HTR-8/SVneo (cell line): ENCODE measurements around the gene NINJ2.
"Not testable (repeated sequence)": the region's sequence is repeated elsewhere in the genome, so short reads cannot be mapped to it uniquely, and the experiment has no call there.

Experiments used
- DNase-seq: peaks from one replicate; pipeline ENCODE4 v3.0.0; 2011; ENCODE audit warnings: low spot score, mixed read lengths; ENCODE audit not compliant: insufficient read length
- FAIRE-seq: peaks from 2 replicates; lab custom pipeline; 2011; peaks lifted over from hg19 to GRCh38; lab: Jason Lieb, UNC

The NINJ2 gene

DNA sequence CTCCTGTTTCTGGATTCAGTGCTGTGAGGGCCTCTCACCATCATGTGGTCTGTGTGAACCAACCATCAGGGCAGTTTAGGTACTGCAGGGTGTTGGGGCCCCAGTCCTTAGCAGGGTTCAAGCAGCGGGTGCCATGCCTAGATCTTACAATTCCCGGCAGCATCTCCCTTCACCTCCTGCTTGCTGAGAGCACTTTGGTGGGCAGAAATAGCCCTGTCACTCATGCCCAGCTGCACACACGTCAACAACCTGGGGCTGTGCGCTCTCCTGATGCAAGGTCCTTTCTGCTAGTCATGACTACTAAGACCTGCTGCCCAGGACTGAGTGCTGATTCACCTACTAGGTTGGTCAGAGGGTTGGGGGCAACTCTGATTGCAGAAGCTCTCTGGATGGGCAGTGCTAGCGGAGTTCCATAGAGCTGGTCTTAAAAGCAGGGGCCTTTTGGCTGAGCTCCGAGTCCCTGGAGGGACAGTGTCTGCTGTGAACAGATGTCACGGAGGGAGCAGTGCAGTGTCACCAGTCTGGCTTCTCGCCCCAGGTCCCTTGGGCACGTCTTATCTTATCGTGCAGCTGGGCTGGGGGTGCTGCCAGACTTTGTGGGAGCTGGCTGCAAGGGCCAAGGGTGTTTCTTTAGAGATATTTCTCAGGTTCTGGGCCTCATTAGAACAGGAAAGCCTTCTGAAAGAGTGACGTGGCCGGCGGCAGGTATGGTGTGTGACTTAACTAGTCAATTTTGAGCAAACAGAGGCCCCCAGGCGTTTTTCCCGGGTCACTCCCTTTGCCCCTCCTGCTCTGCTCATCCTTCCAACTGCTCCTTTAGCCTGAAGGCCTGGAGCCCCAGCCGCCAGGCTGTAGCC is 71.8 kb downstream of the NINJ2 start:
- DNase-seq (no peak), FAIRE-seq (no peak)

DNA sequence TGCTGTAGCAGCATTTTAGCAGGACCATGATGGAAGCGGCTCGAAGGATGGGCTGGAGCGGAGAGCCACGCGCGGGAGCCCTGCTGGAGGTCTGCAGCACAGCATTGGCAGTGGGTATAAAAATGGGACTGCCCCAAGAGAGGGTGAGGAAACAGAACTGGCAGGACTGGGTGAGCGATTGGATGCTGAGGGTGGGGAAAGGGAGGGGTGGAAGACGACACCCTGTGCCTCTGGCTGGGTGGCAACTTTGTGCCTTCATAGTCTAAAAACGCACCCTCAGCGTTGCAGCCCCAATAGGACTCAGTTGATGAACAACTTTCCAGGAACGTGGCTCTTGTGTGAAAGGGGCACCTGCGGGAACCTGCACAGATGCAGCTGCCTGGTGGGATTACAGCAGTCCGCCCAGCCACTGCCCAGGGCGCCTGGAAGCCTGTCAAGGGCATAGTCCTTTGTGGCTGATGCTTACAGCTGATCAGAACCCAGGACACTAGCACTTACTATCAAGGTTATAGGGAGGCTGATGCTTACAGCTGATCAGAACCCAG is 73.0 kb downstream of the NINJ2 start:
- no peak for FAIRE-seq
- no peak for DNase-seq

DNA sequence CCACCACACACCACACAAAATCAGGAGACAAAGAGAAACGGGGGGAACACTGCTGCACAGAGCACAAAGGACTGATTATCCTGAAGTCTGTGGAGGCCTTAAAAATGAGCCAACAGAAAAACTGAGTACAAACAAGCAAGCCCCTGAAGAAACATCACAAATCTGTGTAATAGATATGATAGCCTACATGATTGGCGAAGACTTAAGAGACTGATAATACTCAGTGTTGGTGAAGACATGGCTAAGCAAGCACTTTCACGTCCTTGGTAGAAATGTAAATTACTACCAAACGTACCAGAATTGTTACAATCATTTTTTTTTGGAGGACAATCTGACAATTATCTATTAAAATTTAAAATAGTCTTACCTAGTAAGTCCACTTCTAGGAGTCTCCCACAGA is 74.6 kb downstream of the NINJ2 start:
- DNase-seq: no peak
- FAIRE-seq: no peak

DNA sequence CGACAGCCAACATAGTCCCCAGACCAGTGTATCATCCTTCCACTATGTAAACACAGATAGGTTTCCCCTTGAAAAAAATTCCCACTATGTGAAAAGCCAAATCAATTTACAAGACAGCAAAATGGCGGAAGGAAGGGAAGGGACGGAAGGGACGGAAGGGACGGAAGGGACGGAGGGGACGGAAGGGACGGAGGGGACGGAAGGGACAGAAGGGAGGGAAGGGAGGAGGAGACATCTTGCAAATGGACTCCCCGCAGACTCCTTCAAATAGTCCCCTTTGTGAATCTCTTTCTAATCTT is 75.3 kb downstream of the NINJ2 start:
- FAIRE-seq: no peak
- DNase-seq: no peak

DNA sequence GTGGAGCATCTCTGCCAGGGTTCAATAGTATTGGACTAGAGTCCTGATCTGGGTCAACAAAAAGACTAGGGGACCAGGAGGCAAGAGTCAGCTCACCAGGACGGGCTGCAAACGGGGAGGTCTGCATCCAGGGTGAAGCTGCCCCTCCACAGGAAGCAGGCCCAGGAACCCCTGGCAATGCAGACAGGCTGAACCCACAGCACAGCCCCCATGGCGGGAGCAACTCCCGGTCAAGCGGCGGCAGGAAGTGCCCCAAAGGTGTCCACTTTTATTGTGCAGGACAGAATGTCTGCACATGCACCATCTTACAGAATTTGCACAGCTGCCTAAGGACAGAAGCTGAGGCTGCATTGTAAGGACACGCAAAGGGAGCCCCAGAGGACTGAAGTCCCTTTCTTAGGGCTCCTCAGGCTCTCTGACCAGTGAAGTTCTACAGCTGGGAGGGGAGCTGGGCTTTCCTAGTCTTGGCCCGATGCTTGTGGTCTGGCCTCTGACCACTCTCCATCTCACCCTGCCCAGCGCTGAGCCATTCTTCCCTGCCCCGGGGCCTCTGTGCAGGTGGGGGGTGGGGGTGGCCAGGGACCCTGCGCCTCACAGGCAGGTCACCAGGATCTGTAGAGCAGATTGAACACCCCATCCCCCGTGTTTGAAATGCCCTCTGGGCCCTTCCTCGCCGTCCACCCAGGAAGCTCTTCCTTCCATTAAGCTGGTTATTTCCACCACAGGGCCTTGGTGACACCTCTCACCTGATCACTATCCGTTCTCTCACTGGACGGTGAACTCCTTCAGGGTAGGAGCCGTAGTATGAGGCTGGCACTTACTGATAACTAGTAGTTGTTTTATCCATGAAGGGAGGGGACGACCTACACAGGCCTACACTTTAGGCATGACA is 75.9 kb downstream of the NINJ2 start:
- DNase-seq (no peak), FAIRE-seq (no peak)

DNA sequence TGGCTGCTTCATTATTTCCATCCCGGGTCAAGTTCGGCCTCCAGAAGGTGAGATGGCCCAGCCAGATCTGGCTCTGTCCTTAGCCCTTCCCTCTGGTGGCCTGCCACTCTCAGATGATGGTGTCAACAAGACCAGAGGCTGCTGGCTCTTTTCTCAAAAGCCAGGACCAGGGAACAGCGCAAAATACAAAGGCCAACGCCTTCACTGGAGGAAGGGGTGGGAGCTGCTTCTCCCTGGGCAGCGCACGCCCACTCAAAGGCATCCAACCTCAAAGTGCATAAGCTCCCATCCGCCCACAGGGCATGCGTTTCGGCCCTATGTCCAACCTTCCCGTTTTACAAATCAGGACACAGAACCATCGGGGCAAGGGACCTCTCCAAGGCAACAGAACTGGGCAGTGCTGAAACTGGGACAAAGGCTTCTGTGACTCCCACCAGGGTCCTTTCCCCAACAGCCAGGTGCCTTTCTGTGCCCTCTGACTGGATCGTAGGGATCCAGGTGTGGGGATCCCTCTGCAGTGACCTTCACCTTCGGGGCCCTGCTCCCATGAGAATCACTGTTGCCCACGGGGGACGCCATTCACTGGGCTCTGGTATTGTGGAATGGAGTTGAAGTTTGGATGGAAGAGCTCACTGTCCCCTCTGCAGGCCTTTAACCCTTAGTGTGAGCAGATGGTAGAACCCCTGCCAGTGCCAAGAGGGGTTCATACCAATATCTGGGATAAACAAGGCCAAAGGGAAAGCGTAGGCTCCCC is 76.8 kb downstream of the NINJ2 start:
- FAIRE-seq: no peak

DNA sequence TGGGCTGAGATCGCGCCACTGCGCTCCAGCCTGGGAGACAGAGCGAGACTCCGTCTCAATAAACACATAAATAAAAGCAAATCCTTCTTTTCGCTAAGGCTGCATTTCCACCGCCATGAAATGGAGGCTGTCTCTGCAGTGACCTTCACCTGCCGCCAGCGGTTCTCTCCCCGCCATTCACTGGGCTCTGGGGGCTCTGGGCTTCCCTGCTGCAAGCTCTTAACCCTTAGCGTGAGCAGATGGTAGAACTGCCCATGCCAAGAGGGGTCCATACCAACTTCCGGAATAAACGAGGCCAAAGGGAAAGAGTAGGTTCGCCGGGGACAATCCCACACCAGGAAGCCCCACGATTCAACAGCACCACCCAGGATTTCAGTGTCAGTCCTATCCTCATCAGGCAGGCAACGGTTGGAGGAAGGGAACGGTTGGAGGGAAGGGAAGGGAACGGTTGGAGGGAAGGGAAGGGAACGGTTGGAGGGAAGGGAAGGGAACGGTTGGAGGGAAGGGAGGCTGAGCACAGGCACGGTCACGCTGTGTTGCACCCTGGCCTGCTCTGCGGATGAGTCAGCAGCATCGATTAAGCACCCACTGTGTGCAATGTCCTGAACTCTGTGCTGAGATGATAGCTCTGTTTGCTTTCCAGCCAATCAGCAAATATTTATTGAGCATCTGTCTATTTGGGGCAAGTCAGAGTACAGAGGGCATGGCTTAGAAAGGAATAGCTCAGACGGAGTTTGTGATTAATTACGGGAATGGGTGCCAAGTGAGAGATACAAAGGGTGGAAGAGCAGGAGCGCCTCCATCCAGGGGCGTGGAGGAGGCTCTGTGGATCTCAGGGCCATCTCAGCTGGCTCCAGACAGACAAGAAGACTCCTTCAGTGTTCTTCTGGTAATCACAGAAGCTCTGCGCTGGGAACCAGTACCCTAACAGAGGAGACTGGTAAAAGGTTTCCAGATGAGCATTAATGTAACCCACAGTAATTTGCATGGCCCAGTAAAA is 77.9 kb downstream of the NINJ2 start:
- FAIRE-seq: no peak
- no peak for DNase-seq

More for the DNA sequence above, 76.8 kb downstream of the NINJ2 start:
- no peak for DNase-seq

DNA sequence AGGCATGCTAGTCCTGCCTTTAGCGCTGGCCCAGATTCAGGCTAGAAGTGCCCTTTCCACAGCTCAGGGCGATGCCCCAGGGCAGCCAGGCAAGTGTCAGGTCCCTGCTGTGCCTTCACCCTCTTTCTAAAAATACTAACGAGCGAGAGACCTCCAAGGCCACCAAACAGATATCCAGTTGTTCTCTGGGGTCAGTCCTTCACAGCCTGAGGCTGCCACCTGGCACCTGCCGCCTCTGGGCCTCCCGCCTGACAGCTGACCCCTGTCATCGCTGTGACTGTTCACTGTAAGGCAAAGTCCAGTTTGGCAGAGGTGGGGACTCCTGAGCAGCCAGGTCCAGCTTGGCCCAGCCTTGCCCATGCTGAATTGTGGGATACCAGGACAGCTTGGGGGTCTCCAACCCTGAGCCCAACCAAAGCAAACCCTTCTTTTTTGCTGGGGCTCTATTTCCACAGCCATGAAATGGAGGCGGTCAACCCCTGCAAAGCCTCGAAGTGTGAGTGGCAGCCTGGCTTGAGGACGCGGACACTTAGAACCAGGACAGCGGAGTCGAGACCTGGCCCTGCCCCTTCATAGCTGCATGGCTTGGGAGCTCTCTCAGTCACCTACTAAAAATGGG is 79.9 kb downstream of the NINJ2 start:
- no peak for FAIRE-seq
- DNase-seq: no peak

DNA sequence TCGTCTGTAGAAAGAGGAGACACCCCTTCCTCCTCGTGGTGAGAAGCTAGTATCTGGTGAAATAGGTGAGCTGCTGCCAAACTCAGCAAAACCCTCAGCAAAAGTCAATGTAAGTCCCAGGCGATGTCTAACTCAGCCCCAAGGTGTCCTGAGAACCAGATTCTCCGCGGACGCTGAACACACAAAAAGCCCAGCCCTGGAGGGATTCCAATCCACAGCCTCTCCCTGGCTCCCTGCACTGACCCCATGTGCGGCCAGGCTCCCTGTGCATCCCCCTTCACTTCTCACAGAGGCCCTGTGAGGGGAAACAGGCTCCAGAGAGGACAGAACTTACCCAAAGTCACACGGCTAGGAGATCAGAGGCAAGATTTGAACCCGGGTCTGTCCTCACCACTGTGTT is 81.5 kb downstream of the NINJ2 start:
- FAIRE-seq (no peak), DNase-seq (no peak)

DNA sequence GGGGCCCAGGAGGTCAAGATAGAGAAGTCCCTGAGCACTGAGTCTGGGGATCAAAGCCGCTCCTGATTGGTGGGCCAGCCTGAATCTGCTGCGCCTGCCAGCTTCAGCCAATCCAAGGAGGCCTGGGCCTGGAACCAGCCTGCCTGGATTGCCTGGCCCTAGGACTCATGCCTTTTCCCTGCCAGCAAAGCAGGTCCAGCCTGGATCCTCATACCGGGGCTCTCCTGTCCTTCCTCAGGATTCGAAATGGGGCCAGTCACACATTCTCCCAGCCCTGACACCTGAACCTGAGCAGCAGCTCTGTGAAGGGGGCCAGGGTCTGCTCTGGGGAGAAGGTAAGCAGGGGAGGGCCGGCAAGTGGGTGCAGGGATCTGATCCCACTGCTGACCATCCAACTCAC is 81.9 kb downstream of the NINJ2 start:
- no peak for FAIRE-seq
- DNase-seq: no peak

DNA sequence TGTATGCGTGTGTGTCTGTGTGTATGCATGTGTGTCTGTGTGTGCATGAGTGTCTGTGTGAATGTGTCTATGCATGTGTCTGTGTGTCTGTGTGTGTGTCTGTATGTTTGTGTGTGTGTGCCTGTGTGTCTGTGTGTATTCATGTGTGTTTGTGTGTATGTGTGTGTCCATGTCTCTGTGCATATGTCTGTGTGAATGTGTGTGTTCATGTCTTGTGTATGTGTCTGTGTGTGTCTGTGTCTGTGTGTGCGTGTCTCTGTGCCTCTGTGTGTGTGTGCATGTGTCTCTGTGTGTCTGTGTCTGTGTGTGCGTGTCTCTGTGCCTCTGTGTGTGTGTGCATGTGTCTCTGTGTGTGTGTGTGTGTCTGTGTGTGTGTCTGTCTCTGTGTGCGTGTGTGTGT is 82.4 kb downstream of the NINJ2 start:
- DNase-seq (no peak), FAIRE-seq (peak; percentile 97)

DNA sequence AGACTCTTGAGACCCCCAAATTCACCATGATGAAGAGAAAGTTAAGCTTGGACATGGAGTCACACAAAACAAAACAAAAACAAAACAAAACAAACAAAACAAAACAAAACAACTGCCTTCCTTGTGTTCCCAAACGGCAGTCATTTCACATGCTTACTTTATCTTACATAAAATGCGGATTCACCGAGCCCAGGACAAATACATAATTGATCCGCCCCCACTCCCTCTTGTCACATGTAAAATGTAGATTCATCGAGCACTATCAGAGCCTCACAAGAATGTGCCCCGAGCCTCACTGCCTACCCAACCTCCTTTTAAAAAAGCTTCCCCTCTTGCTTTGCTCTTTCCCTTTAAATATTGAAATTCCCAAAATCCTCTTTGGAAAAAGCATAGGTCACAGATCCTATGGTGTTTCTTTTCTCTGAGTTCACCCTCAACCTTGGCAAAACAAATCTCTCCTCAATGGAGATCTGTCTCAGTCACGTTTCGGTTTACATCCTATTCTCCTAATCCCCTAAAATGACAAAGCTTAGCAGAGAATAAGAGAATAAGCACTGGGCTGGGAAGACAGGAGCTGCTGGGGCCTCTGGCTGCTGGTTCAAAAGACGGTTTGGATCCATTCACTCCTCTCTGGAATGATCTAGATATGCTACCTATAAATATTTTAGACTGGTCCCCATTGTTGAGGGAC is 83.7 kb downstream of the NINJ2 start:
- FAIRE-seq (no peak), DNase-seq (no peak)

DNA sequence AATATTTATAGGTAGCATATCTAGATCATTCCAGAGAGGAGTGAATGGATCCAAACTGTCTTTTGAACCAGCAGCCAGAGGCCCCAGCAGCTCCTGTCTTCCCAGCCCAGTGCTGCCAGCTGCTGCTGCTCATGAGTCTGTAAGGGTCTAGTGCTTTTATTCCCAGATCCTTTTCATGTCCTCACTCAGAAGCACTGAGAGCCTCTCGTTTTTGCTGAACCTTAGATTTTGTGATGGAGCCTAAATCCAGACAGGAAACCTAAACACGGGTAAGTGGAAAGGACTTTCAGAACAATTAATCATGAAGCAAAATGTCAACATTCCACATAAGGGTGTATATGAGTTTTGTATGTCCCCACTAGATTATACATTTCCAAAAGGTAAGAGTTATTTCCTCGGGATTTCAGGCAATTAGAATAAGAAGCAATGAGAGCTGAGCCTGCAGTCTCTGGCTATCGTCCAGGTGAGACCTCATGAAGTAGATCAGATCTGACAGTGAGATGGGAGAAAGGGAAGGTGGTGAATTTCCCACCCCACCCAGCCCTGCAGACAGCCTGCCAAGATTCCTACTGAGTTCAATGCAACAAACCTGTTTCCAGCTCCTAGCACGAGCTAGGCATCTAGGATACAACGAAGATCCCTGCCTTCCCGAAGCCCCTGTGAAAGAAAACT is 84.4 kb downstream of the NINJ2 start:
- DNase-seq (no peak), FAIRE-seq (no peak)

DNA sequence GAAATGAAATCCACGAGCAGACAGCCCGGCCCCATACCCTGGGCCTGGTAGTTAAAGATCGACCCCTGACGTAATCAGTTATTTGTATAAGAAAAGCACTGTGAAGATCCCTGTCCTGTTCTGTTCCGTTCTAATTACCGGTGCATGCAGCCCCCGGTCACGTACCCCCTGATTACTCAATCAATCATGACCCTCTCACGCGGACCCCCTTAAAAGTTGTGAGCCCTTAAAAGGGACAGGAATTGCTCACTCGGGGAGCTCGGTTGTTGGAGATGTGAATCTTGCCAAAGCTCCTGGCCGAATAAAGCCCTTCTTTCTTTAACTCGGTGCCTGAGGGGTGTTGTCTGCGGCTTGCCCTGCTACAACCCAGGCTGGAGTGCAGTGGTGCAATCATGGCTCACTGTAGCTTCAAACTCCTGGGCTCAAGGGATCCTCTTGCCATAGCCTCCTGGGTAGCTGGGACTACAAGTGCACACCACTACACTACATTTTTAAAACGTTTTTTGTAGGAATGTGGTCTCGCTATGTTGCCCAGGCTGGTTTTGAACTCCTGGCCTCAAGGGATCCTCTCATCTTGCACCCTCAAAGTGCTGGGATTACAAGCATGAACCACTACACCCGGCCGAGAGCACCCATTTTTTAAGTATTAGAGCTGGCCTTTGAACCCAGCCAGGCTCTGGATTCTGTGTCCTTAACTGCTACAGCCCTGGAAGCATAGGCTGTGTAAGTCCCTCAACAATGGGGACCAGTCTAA is 85.1 kb downstream of the NINJ2 start:
- FAIRE-seq, DNase-seq: not testable (repeated sequence)

DNA sequence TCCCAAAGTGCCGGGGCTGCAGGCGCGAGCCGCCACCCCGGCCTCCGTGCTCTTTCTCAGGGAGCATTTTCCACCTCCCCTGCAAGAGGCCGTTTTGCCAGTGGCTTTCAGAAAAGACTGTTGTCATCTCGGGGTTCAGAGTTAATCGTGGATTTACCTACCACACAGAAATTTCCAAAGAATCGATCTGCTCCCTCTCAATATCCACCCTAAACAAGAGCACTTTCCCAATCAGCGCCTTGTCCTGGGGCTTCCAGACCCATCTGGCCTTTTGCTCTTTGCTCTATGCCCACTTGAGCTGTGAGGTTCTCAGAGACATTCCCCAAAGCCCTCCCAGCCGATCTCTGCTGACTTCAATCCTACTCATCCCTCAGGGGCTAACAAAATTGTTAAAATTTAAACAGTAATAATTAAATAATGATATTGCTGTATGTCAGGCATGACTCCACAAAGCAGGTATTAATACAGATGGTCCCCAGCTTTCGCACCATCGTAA is 86.6 kb downstream of the NINJ2 start:
- DNase-seq (no peak), FAIRE-seq (no peak)

DNA sequence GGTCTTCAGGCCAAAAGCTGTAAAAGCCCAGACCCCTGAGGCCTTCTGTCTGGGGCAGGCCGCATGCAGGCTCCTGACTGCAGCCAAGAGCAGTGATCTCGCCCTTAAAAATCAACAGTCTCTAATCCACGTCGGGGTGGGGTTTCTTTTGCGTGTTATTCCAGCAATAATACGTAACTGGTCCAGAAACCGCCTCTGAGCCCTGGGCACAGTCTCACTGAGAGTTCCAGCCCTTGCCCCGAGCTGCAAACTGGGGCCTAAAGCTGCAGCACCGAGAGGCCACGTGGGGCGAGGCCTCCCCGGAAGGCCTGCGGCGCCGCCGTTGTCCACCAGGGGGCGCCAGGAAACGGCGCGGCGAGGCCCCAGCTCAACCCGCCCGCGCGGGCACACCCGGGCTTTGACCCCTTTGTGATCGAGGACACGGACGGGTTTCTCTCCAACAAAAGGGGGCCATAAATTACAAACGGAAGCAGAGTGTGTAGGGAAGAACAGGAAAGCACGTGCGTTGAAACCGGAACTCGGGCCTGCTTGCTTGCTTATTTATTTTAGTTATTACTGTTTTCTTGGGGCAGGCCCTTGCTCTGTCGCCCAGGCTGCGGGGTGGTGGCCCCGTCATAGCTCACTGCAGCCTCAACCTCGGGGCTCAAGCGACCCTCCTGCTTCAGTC is 87.2 kb downstream of the NINJ2 start:
- DNase-seq: peak; percentile 90
- no peak for FAIRE-seq
